Stromal cell of bone marrow (primary cell): Measurements from ENCODE around the gene OR2AJ1.
"Not testable (repeated sequence)": the region's sequence is repeated elsewhere in the genome, so short reads cannot be mapped to it uniquely, and the experiment has no call there.

ENCODE experiments used
- DNase-seq: peaks from one replicate; pipeline ENCODE4 v3.0.0-alpha.2; 2012; ENCODE audit warnings: low read depth

The OR2AJ1 gene

GRCh38 chr1:247924868-247925267 is at the start of gene OR2AJ1:
Gene OR2AJ1 (plus strand): TSS chr1:247924889. CDS start chr1:247933769, 8,880 bp downstream.
- DNase-seq, result no peak

GRCh38 chr1:247883346-247883745 is 41.3 kb upstream of the OR2AJ1 start:
- no peak for DNase-seq

GRCh38 chr1:247884797-247885413 is 39.8 kb upstream of the OR2AJ1 start:
- DNase-seq, result no peak

GRCh38 chr1:247895163-247895637 is 29.5 kb upstream of the OR2AJ1 start, which contains the start of gene OR2W3:
Gene OR2W3 (plus strand): TSS chr1:247895587. CDS start chr1:247895587, 0 bp downstream.
- no peak for DNase-seq

DNA sequence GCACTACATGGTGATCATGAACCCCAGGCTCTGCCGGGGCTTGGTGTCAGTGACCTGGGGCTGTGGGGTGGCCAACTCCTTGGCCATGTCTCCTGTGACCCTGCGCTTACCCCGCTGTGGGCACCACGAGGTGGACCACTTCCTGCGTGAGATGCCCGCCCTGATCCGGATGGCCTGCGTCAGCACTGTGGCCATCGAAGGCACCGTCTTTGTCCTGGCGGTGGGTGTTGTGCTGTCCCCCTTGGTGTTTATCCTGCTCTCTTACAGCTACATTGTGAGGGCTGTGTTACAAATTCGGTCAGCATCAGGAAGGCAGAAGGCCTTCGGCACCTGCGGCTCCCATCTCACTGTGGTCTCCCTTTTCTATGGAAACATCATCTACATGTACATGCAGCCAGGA is 28.7 kb upstream of the OR2AJ1 start:
- DNase-seq, result no peak

DNA sequence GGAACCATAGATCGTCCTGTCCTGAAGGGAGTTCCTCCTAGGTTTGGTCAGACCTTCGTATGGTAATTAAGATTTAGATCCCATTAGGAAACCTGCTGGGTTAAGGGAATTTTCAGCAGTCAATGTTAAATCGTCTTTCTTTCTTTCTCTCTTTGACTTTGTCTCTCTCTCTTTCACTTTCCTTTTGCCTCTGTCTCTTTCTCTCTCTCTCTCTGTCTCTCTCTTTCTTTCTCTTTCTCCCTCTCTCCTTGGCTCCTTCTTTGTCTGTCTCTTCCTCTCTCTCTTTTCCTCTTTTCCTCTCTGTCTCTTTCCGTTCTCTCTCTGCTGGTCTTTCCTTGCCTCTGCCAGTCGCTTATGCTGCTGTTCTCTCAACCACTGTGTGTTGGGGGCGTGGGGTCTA is 20.6 kb upstream of the OR2AJ1 start:
- no peak for DNase-seq

DNA sequence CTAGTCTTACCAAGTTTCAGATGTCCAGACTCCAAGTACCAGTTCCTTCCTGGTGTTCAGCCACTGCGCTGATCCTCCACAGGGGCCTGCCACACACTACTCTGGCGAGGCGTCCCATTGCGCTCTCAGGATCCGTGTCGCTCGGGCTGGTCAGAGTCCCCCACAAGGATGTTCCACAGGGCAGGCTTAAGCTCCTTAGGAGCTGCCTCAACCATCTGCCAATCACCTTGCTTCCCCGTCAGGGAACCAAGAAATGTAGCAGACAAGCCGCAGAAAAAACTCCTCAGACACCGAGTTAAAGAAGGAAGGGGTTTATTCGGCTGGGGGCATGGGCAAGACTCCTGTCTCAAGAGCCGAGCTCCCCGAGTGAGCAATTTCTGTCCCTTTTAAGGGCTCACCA is 19.5 kb upstream of the OR2AJ1 start:
- no peak for DNase-seq

- no peak for DNase-seq
Measured at GRCh38 chr1:247905910-247906503, 18.7 kb upstream of the OR2AJ1 start.

DNA sequence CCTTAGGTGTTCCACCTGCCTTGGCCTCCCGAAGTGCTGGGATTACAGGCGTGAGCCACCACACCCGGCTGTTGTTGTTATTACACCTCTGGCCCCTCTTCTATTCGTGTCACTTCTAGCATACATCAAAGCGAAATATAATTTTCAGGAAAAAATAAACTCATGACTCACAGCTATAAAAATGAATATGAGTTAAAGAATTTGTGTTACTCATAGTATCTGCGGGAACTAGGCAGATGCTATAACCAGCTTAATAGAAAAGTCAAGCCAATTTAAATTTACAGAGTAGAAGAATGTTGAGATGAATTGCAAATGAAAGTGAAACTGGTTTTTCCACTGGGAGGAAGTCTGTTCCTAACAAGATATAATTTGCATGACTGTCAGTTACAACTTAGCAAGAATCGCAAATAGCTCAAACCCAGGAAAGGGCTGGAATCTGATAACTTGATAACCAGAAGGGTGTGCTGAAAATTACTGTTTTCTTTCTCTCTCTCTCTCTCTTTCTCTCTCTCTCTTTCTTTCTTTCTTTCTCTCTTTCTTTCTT is 18.1 kb upstream of the OR2AJ1 start:
- peak; percentile 7 for DNase-seq

- no peak for DNase-seq
Measured at GRCh38 chr1:247908766-247909165, 15.9 kb upstream of the OR2AJ1 start.

GRCh38 chr1:247913786-247914185 is 10.9 kb upstream of the OR2AJ1 start:
- DNase-seq, result no peak

DNA sequence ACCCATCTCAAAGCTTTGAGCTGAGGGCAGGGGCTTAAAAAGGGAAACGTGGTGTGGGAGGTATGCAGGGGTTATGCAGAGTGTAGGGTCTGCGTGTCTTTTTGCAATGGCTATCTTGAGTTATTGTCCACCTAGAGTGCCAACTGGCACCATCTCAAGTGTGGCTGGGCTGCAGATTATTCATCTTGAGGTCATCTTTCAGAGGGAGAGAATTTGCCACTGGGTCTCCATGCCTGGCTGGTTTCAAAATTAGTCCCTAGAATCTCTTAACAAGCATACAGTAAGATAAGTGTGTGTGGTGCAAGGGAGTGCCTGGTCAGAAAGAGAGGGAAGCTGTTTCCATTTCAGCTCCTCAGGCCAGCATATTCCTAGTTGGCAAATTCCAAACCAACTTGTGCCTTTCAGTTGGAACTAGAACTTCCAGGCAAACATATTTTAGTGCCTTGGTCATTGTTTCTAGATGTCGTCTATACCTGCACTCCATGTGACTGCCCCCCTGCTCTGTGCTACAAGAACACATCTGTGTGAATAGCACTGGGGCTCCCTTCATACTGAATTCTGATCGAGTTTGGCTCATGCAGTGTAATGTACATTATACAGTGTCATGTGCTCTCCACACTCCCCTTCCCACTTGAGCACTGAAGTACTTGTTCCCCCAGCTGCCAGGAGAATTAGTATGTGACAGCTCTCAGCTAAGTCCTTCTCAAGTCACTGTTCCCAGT is 9.6 kb upstream of the OR2AJ1 start:
- no peak for DNase-seq

GRCh38 chr1:247919952-247920351 is 4.7 kb upstream of the OR2AJ1 start, which contains the start of gene OR2T8:
Gene OR2T8 (plus strand): TSS chr1:247920252. CDS start chr1:247921018, 766 bp downstream.
- no peak for DNase-seq

DNA sequence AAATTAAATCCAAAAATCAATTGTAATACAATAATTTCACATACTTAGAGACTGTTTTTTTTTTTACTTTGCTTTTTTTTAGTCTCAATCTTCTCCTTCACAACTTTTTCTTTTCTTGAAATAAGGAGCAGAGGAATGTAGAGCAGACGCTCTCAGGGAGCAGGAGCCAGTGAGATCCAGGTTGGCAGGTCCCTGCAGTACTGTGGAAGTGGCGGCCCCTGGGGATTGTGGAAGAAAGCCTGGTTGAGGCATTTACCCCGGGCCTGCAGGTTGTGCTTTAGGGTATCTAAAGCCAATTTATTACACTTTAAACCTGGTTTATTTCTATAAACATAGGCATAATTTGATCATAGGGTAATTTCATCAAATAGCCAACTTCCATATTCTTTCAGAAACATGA is 748 bp upstream of the OR2AJ1 start:
- DNase-seq, result no peak

DNA sequence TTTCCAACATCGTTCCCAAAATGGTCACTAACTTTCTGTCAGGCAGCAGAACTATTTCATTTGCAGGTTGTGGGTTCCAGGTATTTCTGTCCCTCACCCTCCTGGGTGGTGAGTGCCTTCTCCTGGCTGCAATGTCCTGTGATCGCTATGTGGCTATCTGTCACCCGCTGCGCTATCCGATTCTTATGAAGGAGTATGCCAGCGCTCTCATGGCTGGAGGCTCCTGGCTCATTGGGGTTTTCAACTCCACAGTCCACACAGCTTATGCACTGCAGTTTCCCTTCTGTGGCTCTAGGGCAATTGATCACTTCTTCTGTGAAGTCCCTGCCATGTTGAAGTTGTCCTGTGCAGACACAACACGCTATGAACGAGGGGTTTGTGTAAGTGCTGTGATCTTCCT is 9.3 kb downstream of the OR2AJ1 start:
- DNase-seq, result no peak

DNA sequence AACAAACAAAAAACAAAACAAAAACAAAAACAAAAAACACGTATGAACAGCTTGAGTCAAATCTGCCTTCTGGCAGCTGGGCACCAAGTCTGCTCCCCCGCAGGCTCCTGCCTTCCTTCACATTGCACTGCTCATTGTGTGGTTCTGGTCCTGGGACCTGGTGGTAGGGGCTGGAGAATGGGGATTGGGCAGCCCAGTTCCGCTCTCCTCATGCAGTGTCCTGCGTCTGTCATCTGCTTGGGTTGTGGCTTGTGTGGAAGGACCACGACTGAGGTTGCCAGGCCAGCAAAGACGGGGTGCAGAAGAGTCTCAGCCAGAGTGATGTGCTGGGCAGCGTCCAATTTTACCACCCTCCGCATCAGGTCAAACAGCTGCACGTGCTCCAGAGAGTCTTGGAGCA is 11.1 kb downstream of the OR2AJ1 start:
- no peak for DNase-seq

DNA sequence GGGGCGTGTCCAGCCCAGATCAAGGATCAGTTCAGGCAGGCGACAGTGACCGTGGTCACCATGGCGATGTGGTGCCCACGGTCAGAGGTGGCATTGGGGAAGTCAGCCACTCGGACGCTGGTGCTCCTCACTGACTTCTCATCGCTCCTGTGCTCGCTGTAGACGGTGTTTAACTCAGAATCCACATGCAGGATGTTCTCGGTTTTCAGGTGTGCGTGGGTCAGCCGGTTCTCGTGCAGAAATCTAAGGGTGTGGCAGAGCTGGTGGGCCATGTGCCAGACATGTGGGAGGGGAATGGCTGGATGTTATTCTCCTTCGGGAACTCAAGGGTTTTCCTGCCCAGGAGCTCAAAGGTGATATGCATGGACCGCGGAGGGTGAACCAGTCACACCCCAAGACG is 11.7 kb downstream of the OR2AJ1 start:
- no peak for DNase-seq

- not testable (repeated sequence) for DNase-seq
Measured at GRCh38 chr1:247936965-247937734, 12.5 kb downstream of the OR2AJ1 start.

DNA sequence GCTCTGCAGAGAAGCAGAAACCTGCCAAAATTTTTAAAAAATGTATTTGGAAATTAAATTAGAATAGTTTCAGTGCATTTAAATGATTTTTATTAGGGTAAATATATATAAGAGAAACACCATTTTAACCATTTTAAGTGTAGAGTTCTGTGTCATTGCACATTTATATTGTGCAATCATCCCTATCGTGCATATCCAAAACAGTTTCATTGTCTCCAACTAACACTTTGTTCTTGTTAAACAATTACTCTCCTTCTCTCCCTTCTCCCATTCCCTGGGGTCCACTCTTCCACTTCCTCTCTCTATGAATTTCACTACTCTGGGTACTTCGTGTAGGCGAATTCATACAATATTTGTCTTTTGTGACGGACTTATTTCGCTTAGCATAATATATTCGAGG is 17.9 kb downstream of the OR2AJ1 start:
- DNase-seq, result no peak

GRCh38 chr1:247948558-247948957 is 23.9 kb downstream of the OR2AJ1 start, which contains the start of gene OR2L8:
Gene OR2L8 (plus strand): TSS chr1:247948858. CDS start chr1:247948858, 0 bp downstream.
- DNase-seq, result no peak

DNA sequence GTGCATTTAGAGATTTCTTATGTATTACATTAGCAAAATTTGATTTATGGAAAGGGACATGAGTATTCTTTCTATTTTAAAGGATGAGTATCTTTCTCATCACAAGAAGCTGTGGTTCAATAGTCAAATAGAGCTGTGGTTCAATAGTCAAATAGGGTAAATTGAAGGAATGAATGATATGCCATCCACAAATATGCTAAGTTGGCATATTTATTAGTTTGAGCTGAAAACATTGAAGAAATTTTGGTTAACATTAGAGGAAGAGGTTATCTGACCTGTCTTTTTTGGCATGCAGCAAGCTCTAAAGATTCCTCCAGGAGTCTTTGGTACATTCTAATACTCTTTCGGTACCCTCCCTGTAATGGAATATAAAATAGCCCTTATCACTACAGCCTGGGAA is 28.7 kb downstream of the OR2AJ1 start:
- DNase-seq, result no peak

DNA sequence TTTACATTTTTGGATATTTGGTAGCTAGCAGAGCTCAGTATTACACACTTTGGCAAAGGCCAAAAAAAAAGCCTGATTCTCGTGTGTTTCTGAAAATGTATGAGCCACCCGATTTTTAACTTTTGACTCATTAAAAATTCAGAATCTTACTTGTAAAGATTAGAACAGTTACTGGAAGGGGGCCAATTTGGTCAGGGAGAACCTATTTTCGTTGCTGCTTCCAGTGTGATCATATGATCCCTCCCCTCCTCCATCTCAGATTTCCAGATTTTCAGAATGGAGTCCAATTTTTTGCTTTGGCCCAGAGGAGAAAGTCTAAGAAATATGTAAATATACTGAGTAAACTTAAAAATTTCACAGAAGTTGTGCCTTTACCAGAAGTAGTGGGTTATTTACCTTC is 37.1 kb downstream of the OR2AJ1 start:
- no peak for DNase-seq
